ENCODE measurements around the gene RAB13.

DNA sequence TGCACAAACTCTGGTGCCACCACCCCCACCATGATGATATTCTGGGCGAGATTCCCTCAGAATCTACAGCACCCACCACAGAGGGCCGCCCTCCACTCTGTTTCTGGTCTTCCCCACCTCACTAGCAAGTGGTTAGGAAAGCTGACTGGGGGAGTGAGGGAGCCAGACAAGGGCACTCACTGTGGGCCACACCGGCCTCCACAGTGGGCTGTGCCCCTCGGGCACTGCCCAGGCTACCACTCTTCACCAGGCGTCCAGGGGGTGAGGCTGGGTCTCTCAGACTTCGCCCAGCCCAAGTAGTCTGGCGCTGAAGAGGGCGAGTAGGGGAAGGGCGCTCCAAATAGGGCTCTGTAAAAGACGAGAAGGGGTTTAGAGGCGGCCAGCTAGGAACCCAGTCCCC, 52.2 kb downstream of the RAB13 start:
- TF ChIP-seq, protein P1, sequence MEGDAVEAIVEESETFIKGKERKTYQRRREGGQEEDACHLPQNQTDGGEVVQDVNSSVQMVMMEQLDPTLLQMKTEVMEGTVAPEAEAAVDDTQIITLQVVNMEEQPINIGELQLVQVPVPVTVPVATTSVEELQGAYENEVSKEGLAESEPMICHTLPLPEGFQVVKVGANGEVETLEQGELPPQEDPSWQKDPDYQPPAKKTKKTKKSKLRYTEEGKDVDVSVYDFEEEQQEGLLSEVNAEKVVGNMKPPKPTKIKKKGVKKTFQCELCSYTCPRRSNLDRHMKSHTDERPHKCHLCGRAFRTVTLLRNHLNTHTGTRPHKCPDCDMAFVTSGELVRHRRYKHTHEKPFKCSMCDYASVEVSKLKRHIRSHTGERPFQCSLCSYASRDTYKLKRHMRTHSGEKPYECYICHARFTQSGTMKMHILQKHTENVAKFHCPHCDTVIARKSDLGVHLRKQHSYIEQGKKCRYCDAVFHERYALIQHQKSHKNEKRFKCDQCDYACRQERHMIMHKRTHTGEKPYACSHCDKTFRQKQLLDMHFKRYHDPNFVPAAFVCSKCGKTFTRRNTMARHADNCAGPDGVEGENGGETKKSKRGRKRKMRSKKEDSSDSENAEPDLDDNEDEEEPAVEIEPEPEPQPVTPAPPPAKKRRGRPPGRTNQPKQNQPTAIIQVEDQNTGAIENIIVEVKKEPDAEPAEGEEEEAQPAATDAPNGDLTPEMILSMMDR (IDR thresholded peaks at IDR 0.05; ENCODE audit: insufficient read depth, low read depth, low read length), result no peak
- TF ChIP-seq EZH2 (IDR thresholded peaks at IDR 0.05; ENCODE audit: insufficient read depth, low read length), result no peak
